ENCODE data around the gene RPS6KA3. TPM values are rescaled to one million over a fixed set of nuclear protein-coding genes. Genes with fewer than 3 reads are reported as not detected.
A peak's percentile ranks its signal among the peaks of the same experiment; 100 is the strongest.
"Not testable (repeated sequence)": the region's sequence is repeated elsewhere in the genome, so short reads cannot be mapped to it uniquely, and the experiment has no call there.

RPS6KA3 gene
- total RNA-seq, 1 donor from 2014 or later, result 49.5 TPM

GRCh38 chrX:20251691-20252090 lies 15.0 kb downstream of the RPS6KA3 start:
- TF ChIP-seq, protein P1, sequence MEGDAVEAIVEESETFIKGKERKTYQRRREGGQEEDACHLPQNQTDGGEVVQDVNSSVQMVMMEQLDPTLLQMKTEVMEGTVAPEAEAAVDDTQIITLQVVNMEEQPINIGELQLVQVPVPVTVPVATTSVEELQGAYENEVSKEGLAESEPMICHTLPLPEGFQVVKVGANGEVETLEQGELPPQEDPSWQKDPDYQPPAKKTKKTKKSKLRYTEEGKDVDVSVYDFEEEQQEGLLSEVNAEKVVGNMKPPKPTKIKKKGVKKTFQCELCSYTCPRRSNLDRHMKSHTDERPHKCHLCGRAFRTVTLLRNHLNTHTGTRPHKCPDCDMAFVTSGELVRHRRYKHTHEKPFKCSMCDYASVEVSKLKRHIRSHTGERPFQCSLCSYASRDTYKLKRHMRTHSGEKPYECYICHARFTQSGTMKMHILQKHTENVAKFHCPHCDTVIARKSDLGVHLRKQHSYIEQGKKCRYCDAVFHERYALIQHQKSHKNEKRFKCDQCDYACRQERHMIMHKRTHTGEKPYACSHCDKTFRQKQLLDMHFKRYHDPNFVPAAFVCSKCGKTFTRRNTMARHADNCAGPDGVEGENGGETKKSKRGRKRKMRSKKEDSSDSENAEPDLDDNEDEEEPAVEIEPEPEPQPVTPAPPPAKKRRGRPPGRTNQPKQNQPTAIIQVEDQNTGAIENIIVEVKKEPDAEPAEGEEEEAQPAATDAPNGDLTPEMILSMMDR (IDR thresholded peaks at IDR 0.05; ENCODE audit: insufficient read depth, low read length, severe bottlenecking), result no peak
- DNase-seq (ENCODE audit: low read depth), result no peak
- H3K36me3 ChIP-seq (ENCODE audit: control insufficient read depth, insufficient read depth, low read length), result no peaks in the 10 kb centered on the region
- H3K27me3 ChIP-seq (ENCODE audit: control insufficient read depth, insufficient read depth, low read length), result no peaks in the 10 kb centered on the region
- FAIRE-seq, result no peak
- H3K4me3 ChIP-seq (ENCODE audit: low read depth, low read length), result no peak overlapping the region

- not testable (repeated sequence) for H3K4me3 ChIP-seq (ENCODE audit: low read depth, low read length); DNase-seq (ENCODE audit: low read depth); H3K36me3 ChIP-seq (ENCODE audit: control insufficient read depth, insufficient read depth, low read length); H3K27me3 ChIP-seq (ENCODE audit: control insufficient read depth, insufficient read depth, low read length); FAIRE-seq
Observed at GRCh38 chrX:20250146-20250545, 16.6 kb downstream of the RPS6KA3 start.

DNA sequence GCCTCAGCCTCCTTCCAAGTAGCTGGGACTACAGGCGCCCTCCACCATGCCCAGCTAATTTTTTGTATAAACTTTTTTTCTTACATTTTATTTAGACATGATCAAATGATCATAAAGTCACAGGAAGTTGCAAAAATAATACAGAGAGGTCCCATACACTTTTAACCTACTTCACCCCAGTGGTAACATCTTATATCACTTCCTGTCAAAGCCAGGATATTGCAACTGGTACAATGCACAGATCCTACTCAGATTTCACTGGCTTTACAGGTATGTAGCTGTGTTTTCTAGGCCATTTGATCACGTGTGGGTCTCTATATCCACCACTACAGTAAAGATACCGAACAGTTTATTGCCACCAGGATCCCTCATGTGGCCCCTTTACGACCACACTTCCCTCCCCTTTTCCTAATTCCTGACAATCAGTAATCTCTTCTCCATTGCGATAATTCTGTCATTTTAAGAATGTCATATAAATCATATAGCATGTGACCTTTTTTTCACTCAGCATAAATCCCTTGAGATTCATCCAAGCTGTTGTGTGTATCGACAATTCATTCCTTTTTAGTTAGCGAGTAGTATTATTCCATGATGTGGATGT lies 18.0 kb downstream of the RPS6KA3 start:
- H3K27me3 ChIP-seq (ENCODE audit: control insufficient read depth, insufficient read depth, low read length), result no peaks in the 10 kb centered on the region
- H3K4me3 ChIP-seq (ENCODE audit: low read depth, low read length), result no peak overlapping the region
- no peaks in the 10 kb centered on the region for H3K36me3 ChIP-seq (ENCODE audit: control insufficient read depth, insufficient read depth, low read length)
- TF ChIP-seq, protein P1 (IDR thresholded peaks at IDR 0.05; ENCODE audit: insufficient read depth, low read length, severe bottlenecking), result no peak
- no peak for DNase-seq (ENCODE audit: low read depth)
- no peak for FAIRE-seq

GRCh38 chrX:20244931-20245330 lies 21.8 kb downstream of the RPS6KA3 start:
- Histone ChIP-seq H3K4me3 (ENCODE audit: low read depth, low read length) (no peak overlapping the region), H3K27me3 (ENCODE audit: control insufficient read depth, insufficient read depth, low read length) (no peaks in the 10 kb centered on the region), H3K36me3 (ENCODE audit: control insufficient read depth, insufficient read depth, low read length) (no peaks in the 10 kb centered on the region)
- TF ChIP-seq, protein P1 (IDR thresholded peaks at IDR 0.05; ENCODE audit: insufficient read depth, low read length, severe bottlenecking), result no peak
- FAIRE-seq, result no peak
- no peak for DNase-seq (ENCODE audit: low read depth)

DNA sequence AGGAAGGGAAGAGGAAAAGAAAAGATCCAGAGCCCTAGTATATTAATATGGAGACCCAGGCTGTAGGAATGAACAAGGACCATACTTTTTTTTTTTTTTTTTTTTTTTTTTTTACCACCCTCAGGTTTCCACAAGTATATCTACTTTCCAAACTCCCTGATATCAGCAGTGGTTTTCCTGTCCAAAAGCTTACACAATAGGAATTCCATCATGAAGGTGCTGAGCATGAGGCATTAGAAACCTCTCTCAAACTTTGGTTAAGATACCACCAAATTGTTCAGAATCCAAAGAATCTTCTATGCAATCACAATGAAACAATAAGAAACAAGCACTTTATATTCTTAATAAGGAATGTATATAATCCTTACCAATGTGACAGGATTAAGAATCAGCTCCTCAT lies 26.5 kb downstream of the RPS6KA3 start:
- no peaks in the 10 kb centered on the region for H3K36me3 ChIP-seq (ENCODE audit: control insufficient read depth, insufficient read depth, low read length)
- H3K27me3 ChIP-seq (ENCODE audit: control insufficient read depth, insufficient read depth, low read length), result no peaks in the 10 kb centered on the region
- FAIRE-seq (no peak), DNase-seq (ENCODE audit: low read depth) (no peak)
- TF ChIP-seq, protein P1 (IDR thresholded peaks at IDR 0.05; ENCODE audit: insufficient read depth, low read length, severe bottlenecking), result no peak
- H3K4me3 ChIP-seq (ENCODE audit: low read depth, low read length), result no peak overlapping the region

GRCh38 chrX:20237864-20238263 lies 28.8 kb downstream of the RPS6KA3 start:
- TF ChIP-seq, protein P1 (IDR thresholded peaks at IDR 0.05; ENCODE audit: insufficient read depth, low read length, severe bottlenecking), result no peak
- peak; percentile 55 for DNase-seq (ENCODE audit: low read depth)
- no peak for FAIRE-seq

More at GRCh38 chrX:20237864-20238263, 28.8 kb downstream of the RPS6KA3 start:
- no peaks in the 10 kb centered on the region for H3K36me3 ChIP-seq (ENCODE audit: control insufficient read depth, insufficient read depth, low read length)
- no peaks in the 10 kb centered on the region for H3K27me3 ChIP-seq (ENCODE audit: control insufficient read depth, insufficient read depth, low read length)
- no peak overlapping the region for H3K4me3 ChIP-seq (ENCODE audit: low read depth, low read length)
